NB4 (cell line): ENCODE results near the gene IQCC.

Experiments
- DNase-seq: peaks from one replicate; pipeline ENCODE4 v3.0.0; 2010; ENCODE audit warnings: low read depth
- H3K4me3 ChIP-seq: one replicate; pipeline ENCODE4 v1.5.1; 2011; ENCODE audit warnings: mild to moderate bottlenecking, low read depth, low read length, moderate library complexity
- CTCF ChIP-seq: IDR thresholded peaks from one replicate; pipeline ENCODE4 v1.5.1; 2012; ENCODE audit warnings: low read depth, low read length
- MAX ChIP-seq: IDR thresholded peaks from 2 replicates; pipeline ENCODE4 v1.6.1; 2011; ENCODE audit warnings: low read depth, low read length
- MYC ChIP-seq: IDR thresholded peaks from 2 replicates; pipeline ENCODE4 v1.6.1; 2011; ENCODE audit warnings: low read depth, low read length
- POLR2A ChIP-seq: IDR thresholded peaks from 2 replicates; pipeline ENCODE4 v1.6.1; 2011; ENCODE audit warnings: mild to moderate bottlenecking; ENCODE audit not compliant: insufficient read length; ENCODE audit errors: extremely low read depth

Gene IQCC

GRCh38 chr1:32178380-32179192 lies 26.9 kb upstream of the IQCC start:
- no peak for TF ChIP-seq CTCF
- no peak for TF ChIP-seq MAX
- no peak for TF ChIP-seq MYC
- no peak for TF ChIP-seq POLR2A
- peak; percentile 62 for DNase-seq
- peak overlapping the region; percentile 60 for H3K4me3 ChIP-seq

GRCh38 chr1:32179193-32179442 lies 26.4 kb upstream of the IQCC start:
- TF ChIP-seq MAX (no peak), POLR2A (no peak), CTCF (no peak), MYC (no peak)
- peak overlapping the region; percentile 60 for H3K4me3 ChIP-seq
- DNase-seq = no peak

GRCh38 chr1:32179443-32180185 lies 25.9 kb upstream of the IQCC start, which contains the start of gene TXLNA:
TXLNA (plus strand) TSS chr1:32179675; CDS start chr1:32180346, 671 bp downstream.
- DNase-seq = peak; percentile 95
- peak; percentile 79 for TF ChIP-seq MAX
- TF ChIP-seq CTCF = no peak
- peak; percentile 92 for TF ChIP-seq POLR2A
- peak; percentile 94 for TF ChIP-seq MYC

GRCh38 chr1:32180186-32181060 lies 25.0 kb upstream of the IQCC start:
- H3K4me3 ChIP-seq = peak overlapping the region; percentile 91
- no peak for TF ChIP-seq CTCF
- TF ChIP-seq POLR2A = no peak
- TF ChIP-seq MYC = no peak
- TF ChIP-seq MAX = no peak
- DNase-seq = peak; percentile 62

More at GRCh38 chr1:32179443-32180185, 25.9 kb upstream of the IQCC start, which contains the start of gene TXLNA:
- peak within 1 kb of the TSS; percentile 91 for H3K4me3 ChIP-seq

GRCh38 chr1:32181065-32181464 lies 24.4 kb upstream of the IQCC start:
- TF ChIP-seq MAX (no peak), MYC (no peak), CTCF (no peak), POLR2A (no peak)
- peak overlapping the region; percentile 91 for H3K4me3 ChIP-seq
- no peak for DNase-seq
